Spinal cord (tissue), 10 donors: Measurements from ENCODE around the gene CCR8. TPM values are rescaled to one million over a fixed set of nuclear protein-coding genes. Genes with fewer than 3 reads are reported as not detected.

Experiments used
- DNase-seq, 6 donors: peaks; one replicate each; pipeline versions ENCODE4 v3.0.0 to v3.0.0-alpha.2; 2013 to 2015; ENCODE audit warnings: low spot score in 6 of 6, low read depth in 4 of 6
- H3K27ac ChIP-seq: one replicate; pipeline ENCODE4 v1.5.1; 2013; ENCODE audit warnings: low read depth, low read length, control low read depth
- H3K27me3 ChIP-seq: one replicate; pipeline ENCODE4 v1.6.1; 2013; ENCODE audit warnings: low read length; ENCODE audit not compliant: control insufficient read depth, insufficient read depth
- H3K36me3 ChIP-seq: one replicate; pipeline ENCODE4 v1.6.1; 2013; ENCODE audit warnings: low read length; ENCODE audit not compliant: control insufficient read depth, insufficient read depth
- H3K4me1 ChIP-seq: one replicate; pipeline ENCODE4 v1.6.1; 2013; ENCODE audit warnings: low read length; ENCODE audit not compliant: control insufficient read depth, insufficient read depth
- H3K4me3 ChIP-seq: one replicate; pipeline ENCODE4 v1.5.1; 2013; ENCODE audit warnings: low read depth, low read length, control low read depth
- H3K9me3 ChIP-seq: one replicate; pipeline ENCODE4 v1.6.1; 2013; ENCODE audit warnings: low read length; ENCODE audit not compliant: control insufficient read depth, insufficient read depth
- WGBS: methylation state at CpG from one replicate; pipeline ENCODE4 v1.1.5; 2013; ENCODE audit warnings: missing lambda C conversion rate; ENCODE audit not compliant: insufficient coverage; 5-methylcytosine and 5-hydroxymethylcytosine counted together
- long read RNA-seq, 4 donors: transcript quantifications; one replicate each; lab custom pipeline, GENCODE V29; 2026
- polyA plus RNA-seq, 2 donors: library from polyadenylated mRNA; unstranded; fragments of 120-200 nt; gene quantifications; one replicate each; pipeline ENCODE4 v1.2.1, GENCODE V29; 2013; ENCODE audit not compliant: insufficient read length in 2 of 2
- total RNA-seq, 2 donors: library from RNA; depleted of rRNA in 1 of 2; stranded (reverse); fragments of 120-200 nt in 1 of 2; fragments of >200 nt in 1 of 2; gene quantifications; one replicate each; pipeline versions ENCODE4 v1.2.3 to v1.2.4, GENCODE V29; 2013 to 2014
- donor health status: healthy.

The CCR8 gene
- total RNA-seq: not detected
- not detected for polyA plus RNA-seq
- long read RNA-seq, donor 1: 0 reads
- long read RNA-seq, donor 2: 0 reads
- long read RNA-seq, donor 3: 0 reads
- long read RNA-seq, donor 4: 0 reads

GRCh38 chr3:39329493-39329892 is at the start of gene CCR8:
TSS of gene CCR8 (plus strand) at chr3:39329709. CDS start at chr3:39332332, 2,623 bp downstream.
- H3K9me3 ChIP-seq: no peaks in the 10 kb centered on the region
- no peak within 1 kb of the TSS for H3K4me3 ChIP-seq
- no peaks in the 10 kb centered on the region for H3K36me3 ChIP-seq
- H3K27me3 ChIP-seq: no peaks in the 10 kb centered on the region
- no CpG with 5 or more reads among the region's 1 CpG for WGBS
- H3K4me1 ChIP-seq: no peaks in the 10 kb centered on the region
- DNase-seq: no peak
- no peak within 1 kb of the TSS for H3K27ac ChIP-seq

GRCh38 chr3:39279745-39280517 is 49.6 kb upstream of the CCR8 start, which contains the start of gene CX3CR1:
TSS of gene CX3CR1 (minus strand) at chr3:39280036. CDS start at chr3:39266509, 13,527 bp downstream.
- 66% methylated on average over 4 of the region's 5 CpGs for WGBS
- H3K4me3 ChIP-seq: no peak within 1 kb of the TSS
- DNase-seq: no peak
- H3K36me3 ChIP-seq: no peaks in the 10 kb centered on the region
- H3K9me3 ChIP-seq: no peaks in the 10 kb centered on the region
- no peaks in the 10 kb centered on the region for H3K27me3 ChIP-seq
- H3K4me1 ChIP-seq: peaks cover 11% of the 10 kb centered on the region
- H3K27ac ChIP-seq: no peak within 1 kb of the TSS

- Histone ChIP-seq H3K27ac (no peak overlapping the region), H3K4me1 (peaks cover 11% of the 10 kb centered on the region), H3K36me3 (no peaks in the 10 kb centered on the region), H3K4me3 (no peak overlapping the region), H3K9me3 (no peaks in the 10 kb centered on the region), H3K27me3 (no peaks in the 10 kb centered on the region)
- DNase-seq: no peak
- WGBS: 91% methylated on average over 5 of the region's 5 CpGs
These were observed 48.9 kb upstream of the CCR8 start for GRCh38 chr3:39280571-39280970.

- no peak for DNase-seq
- Histone ChIP-seq H3K9me3 (no peaks in the 10 kb centered on the region), H3K36me3 (no peaks in the 10 kb centered on the region), H3K27ac (no peak overlapping the region), H3K27me3 (no peaks in the 10 kb centered on the region), H3K4me3 (no peak overlapping the region), H3K4me1 (peaks cover 11% of the 10 kb centered on the region)
- 71% methylated on average over 9 of the region's 9 CpGs for WGBS
These were observed 48.0 kb upstream of the CCR8 start for GRCh38 chr3:39281533-39281932.

- Histone ChIP-seq H3K4me3 (no peak overlapping the region), H3K4me1 (peaks cover 11% of the 10 kb centered on the region), H3K27ac (no peak overlapping the region), H3K9me3 (no peaks in the 10 kb centered on the region), H3K27me3 (no peaks in the 10 kb centered on the region), H3K36me3 (no peaks in the 10 kb centered on the region)
- DNase-seq: peak in 4 of 6 donors; percentile 15 to 60 (median 29)
- WGBS: 48% methylated on average over 5 of the region's 6 CpGs
These were observed 47.5 kb upstream of the CCR8 start for GRCh38 chr3:39282057-39282456.

GRCh38 chr3:39284457-39284881 is 45.0 kb upstream of the CCR8 start:
- H3K27me3 ChIP-seq: no peaks in the 10 kb centered on the region
- DNase-seq: no peak
- 65% methylated on average over 3 of the region's 5 CpGs for WGBS
- no peak overlapping the region for H3K4me3 ChIP-seq
- no peak overlapping the region for H3K27ac ChIP-seq
- no peaks in the 10 kb centered on the region for H3K9me3 ChIP-seq
- peaks cover 11% of the 10 kb centered on the region for H3K4me1 ChIP-seq
- H3K36me3 ChIP-seq: no peaks in the 10 kb centered on the region

GRCh38 chr3:39285332-39285731 is 44.2 kb upstream of the CCR8 start:
- Histone ChIP-seq H3K27ac (no peak overlapping the region), H3K9me3 (no peaks in the 10 kb centered on the region), H3K4me1 (peaks cover 11% of the 10 kb centered on the region), H3K27me3 (no peaks in the 10 kb centered on the region), H3K4me3 (no peak overlapping the region), H3K36me3 (no peaks in the 10 kb centered on the region)
- DNase-seq: no peak

- Histone ChIP-seq H3K27me3 (no peaks in the 10 kb centered on the region), H3K9me3 (no peaks in the 10 kb centered on the region), H3K27ac (no peak overlapping the region), H3K4me1 (peaks cover 7% of the 10 kb centered on the region), H3K36me3 (no peaks in the 10 kb centered on the region), H3K4me3 (no peak overlapping the region)
- no peak for DNase-seq
- WGBS: no CpG with 5 or more reads among the region's 3 CpGs
These were observed 42.7 kb upstream of the CCR8 start for GRCh38 chr3:39286771-39287170.

GRCh38 chr3:39287216-39288164 is 42.0 kb upstream of the CCR8 start:
- Histone ChIP-seq H3K4me3 (no peak overlapping the region), H3K9me3 (no peaks in the 10 kb centered on the region), H3K36me3 (no peaks in the 10 kb centered on the region), H3K27ac (no peak overlapping the region), H3K27me3 (no peaks in the 10 kb centered on the region), H3K4me1 (peaks cover under 1% of the 10 kb centered on the region)
- WGBS: 74% methylated on average over 5 of the region's 8 CpGs
- DNase-seq: no peak
